NCI-H128 (cell line): ENCODE measurements around the gene PITPNM3.
"Not testable (repeated sequence)": the region's sequence is repeated elsewhere in the genome, so short reads cannot be mapped to it uniquely, and the experiment has no call there.

ENCODE experiments used
- DNase-seq: peaks from one replicate; lab custom pipeline; 2025; ENCODE audit not compliant: unreplicated experiment; lab: John Stamatoyannopoulos, UW

The PITPNM3 gene

DNA sequence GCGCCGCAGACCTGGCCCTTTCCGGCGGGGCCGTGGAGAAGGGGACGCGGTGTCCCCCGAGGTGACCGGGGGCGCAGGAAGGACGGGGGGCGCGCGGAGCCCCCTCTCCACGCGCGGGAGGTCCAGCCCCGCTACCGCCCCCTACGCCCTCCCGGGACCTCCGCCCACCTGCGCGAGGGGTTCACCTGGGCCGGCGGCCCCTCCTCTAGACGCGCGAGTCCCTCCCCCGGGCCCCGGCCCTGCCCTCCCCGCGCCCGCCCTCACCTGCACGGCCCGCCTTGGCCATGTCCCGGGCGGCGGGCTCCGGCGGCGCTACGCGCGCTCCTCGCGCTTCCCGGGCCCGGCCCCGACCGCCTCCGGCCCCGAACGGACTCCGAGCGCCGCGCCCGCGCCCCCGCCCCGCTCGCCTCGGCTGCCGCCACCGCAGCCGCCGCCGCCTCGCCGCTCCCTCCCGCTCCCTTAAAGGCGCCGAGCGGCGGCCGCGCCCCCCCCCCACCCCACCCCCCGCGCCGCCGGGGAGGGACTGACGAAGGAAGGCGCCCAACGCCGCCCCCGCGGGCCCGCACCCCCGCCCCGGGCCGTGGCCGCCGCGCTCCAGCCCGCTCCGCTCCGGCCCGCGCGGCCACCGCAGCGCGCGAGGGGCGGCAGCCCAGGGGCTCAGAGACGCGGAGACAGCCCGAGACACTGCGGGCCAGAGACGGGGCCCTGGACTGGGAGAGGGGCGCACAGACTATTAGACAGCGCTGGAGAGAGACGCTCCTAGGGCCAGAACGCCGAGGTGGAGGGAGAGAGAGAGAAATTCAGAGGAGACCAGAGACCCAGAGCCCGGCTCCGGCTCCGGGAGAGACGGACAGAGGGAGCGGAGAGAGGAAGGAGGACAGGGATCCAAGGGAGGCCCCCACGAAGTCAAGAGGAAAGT is at the start of gene PITPNM3:
Gene PITPNM3, minus strand, starts transcription at position 435 of the 919 bp plus-strand sequence. Its CDS starts 149 bp downstream, at position 286.
- no peak for DNase-seq

- no peak for DNase-seq
These were observed 48.8 kb upstream of the PITPNM3 start for GRCh38 chr17:6605142-6605541.

DNA sequence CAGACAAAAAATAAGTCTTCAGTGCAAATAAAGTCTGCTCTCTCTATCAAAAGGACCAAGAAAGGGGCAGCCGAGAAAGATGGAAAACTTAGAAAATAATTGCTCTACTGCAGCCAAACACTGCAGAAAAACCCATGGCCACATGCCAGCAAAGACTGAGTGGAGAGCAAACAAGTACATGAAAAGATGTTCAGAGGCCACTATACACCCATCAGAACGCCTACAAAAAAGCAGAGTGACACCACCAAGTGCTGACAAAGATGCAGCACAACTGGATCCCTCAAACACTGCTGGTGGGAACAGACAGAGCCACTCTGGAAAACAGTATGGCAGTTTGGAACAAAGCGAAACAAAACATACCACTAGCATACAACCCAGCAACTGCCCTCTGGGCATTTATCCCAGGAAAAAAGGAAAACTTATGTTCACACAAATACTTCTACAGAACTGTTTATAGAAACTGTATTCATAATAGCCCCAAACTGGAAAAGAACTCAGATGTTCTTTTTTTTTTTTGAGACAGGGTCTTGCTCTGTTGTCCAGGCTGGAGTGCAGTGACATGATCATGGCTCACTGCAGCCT is 47.5 kb upstream of the PITPNM3 start:
- DNase-seq = no peak

GRCh38 chr17:6602141-6602540 is 45.8 kb upstream of the PITPNM3 start:
- no peak for DNase-seq

DNA sequence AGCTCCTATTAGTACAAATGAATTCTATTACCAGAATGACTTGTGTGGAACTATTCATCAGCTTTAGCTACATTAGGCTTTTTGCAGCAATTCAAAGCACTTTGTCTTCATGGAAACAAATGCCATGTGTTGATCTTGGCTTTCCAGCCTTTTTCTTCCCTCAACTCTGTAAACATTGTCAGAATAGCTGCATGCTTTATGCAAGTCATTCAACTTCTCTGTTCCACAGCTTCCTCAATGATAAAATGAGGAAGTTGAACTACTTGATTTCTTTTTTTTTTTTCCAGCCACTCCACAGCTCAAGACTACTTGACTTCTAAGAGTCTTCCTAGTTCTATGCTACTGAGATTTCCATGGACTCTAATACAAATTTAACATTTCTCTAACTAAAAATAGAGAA is 43.0 kb upstream of the PITPNM3 start:
- no peak for DNase-seq

- no peak for DNase-seq
These were observed 41.4 kb upstream of the PITPNM3 start for GRCh38 chr17:6597727-6598126.

DNA sequence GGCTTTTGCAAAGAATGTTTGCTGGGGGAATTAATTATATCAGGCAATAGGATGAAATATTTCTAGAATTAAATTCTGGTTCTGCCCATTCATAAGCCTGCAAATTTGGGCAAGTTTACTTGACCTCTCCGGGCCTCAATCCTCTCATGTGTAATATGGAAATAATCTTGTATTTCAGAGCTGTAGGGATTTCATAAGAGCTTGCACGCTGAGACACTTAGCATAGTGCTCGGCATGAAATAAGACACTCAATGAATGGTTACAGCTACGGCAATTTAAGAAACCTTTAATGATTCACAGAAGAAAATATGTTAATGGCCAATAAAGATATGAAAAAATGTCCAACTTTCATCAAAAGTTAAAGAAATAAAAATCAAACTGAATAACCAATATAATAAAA is 40.6 kb upstream of the PITPNM3 start:
- no peak for DNase-seq

- no peak for DNase-seq
These were observed 40.2 kb upstream of the PITPNM3 start for GRCh38 chr17:6596511-6596910.

- DNase-seq = no peak
These were observed 39.7 kb upstream of the PITPNM3 start for GRCh38 chr17:6596081-6596480.

- DNase-seq = not testable (repeated sequence)
These were observed 37.0 kb upstream of the PITPNM3 start for GRCh38 chr17:6593371-6593770.

DNA sequence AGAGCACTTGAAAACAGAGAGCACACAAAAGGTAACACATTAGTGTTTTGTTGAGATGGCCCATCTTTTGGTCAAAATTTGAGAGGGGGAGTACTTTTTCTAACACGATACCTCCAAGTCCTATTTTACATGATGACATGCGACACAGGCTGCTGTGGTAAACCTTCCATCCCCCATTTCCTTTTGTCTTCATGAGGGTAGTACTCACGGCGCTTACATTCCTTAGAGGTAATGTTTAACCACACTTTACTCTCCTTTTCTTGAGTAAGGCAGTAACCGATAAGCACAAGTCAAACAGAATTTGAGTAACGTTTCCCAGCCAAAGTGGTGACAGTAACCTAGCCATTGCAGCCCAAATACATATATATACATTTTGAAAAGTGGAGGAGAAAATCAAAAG is 35.8 kb upstream of the PITPNM3 start:
- no peak for DNase-seq

DNA sequence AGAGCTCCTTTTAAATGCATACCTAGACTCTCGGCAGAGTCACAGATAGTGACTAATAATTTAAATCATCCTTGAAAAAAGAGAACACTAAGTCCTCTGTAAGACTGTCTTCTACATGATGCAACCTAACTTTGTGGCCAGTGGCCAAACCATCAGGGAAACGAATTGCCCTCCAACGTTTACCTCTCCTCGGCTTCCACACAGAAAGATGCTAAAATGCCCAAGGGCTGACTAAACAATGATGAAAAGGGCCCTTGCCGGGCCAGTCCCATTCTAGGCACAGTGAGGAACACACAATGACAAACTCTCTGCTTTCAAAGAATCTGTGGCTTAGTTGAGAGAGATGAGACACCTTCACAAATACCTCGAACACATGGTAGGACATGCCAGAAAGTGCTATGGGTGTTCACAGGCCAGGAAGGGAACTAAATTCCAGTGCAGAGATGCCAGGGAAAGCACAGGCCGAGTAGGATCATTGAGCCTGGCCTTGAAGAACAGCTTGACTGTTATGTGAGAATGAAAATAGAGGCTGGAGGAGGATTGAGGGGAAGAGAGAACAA is 35.3 kb upstream of the PITPNM3 start:
- DNase-seq = no peak

- no peak for DNase-seq
These were observed 33.1 kb upstream of the PITPNM3 start for GRCh38 chr17:6589266-6589946.

DNA sequence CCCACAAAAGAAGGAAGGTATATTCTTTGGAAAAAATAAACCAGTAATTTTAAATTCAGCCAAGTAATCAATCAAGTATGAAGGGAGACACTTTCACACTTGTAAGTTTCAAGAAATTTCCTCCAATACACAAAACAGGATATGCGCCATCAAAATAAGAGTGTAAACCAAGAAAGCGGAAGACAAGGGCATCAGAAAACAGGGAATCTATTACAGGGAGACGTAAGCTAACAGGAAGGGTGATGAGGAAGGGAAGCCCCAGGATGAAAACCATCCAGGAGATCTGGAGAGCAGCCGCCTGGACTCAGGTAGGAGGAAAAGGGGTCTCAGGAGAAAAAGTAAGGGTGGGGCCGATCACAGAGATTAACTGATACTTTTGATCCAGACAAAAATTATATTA is 31.8 kb upstream of the PITPNM3 start:
- DNase-seq = no peak

DNA sequence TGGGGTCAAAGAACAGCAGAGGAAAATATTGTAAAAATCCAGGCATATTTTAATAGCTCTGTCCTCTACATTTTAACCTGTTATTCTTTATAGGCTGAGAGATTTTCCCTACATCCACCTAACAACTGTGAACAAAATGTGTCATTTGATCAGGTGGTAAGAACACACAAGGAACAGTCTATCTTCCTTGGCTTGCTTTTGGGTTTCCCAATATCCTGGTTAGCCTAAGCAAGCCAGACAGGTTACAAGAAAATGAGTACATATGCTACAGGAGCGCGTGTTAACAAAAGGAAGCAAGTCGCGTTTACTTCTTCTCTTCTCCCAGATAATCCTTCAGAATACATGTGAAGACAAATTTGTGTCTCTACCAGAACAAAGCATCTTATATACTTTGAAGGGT is 31.0 kb upstream of the PITPNM3 start:
- DNase-seq = no peak

- no peak for DNase-seq
These were observed 27.1 kb upstream of the PITPNM3 start for GRCh38 chr17:6583411-6583810.

DNA sequence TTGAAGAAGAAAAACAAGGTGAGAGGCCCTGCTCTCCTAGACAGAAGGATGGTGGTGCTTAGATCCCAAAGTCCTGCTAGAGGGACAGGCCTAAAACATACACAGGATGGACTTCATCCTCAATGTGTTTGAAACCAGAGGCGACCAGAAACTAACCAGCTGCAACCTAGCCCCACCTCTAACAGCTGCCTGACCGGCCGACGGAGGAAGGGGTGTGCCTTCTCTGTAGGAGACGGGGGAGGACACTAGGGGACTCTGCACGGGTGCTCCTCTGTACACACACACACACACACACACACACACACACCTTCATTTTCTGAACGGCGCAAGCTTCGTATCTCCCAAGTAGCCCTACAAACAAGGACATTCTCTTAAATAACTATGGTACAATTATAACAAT is 24.3 kb upstream of the PITPNM3 start:
- no peak for DNase-seq

DNA sequence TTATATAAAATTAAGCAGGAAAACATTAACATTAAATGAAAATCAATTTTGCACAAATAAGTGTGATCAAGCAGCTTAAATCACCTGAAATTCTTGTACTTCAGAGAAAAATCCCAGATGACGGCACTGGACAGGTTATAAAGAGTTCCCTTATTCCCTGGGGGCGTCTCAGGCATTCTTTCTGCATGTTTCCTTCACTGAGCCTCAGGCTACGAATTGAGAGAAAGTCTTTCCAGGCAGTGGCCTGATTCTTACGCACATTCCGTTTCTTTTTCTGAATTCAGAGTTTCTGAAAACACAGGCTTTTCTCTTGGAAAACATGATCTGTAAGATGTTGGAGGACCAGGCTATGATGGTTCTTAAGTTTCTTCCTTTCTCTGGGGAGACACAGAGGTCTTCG is 22.1 kb upstream of the PITPNM3 start:
- no peak for DNase-seq

GRCh38 chr17:6577686-6578263 is 21.4 kb upstream of the PITPNM3 start:
- DNase-seq = no peak

DNA sequence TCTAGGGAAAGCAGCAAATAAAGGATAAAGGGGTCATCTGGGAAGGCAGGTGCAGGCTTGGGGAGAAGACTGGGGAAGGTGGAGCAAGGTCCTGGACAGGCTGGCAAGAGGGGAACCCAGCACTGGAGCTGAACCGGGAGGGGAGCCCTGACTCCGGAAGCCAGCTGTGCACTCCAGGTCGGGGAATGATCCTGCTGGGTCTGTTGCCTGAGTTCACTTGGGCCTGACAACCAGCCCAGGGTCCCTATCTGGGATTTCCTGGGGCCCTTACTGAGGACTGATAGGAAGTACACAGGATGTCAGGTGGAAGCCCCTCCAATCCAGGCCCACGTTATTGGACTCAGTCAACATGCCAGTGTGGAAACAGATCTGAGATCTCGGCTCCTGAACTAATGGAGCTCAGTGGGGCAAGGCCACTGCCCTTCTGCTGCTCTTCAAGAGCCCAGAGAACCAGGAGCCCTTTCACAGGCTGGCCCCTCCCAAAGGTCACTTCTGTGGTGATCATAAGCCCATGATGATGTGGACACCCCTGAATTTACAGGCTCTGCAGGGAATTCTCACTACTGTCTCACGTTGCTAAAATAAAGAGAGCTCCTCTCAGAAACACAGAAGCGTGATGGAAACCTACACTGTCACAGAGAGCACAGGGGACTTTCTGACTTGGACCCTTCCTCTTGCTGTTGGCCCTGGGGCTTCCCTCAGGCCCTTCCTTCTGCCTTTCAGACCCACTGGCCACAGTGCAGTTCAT is 19.9 kb upstream of the PITPNM3 start:
- DNase-seq = no peak

DNA sequence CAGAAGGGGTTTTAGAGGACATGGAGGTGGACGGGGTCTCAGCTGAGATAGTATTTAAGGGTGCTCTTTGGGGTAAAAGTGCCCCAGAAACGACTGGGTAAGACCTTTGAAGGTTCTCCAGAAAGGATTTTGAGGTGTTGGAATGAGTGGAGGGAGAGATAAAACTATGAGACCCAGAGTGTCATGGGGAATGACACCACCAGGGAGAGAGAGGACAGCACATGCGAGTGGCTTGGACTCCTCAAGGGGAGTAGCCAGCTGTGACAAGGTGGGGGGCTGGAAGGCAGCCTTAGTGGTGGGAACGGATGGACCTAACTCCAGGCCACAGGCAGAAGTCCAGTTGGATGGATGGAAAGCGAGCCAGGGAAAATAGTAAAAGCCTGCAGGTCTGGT is 19.2 kb upstream of the PITPNM3 start:
- DNase-seq = no peak
